Left ventricle myocardium inferior (tissue), 1 donor: Measurements from ENCODE around the gene ACBD6. TPM values are rescaled to one million over a fixed set of nuclear protein-coding genes. Genes with fewer than 3 reads are reported as not detected.

Experiments
- DNase-seq: peaks from one replicate; pipeline ENCODE4 v3.0.0-alpha.2; 2020
- H3K27ac ChIP-seq: fragments of 200-600 bp; replicated peaks from 2 replicates; pipeline ENCODE4 v1.8.0; 2021
- H3K27me3 ChIP-seq: fragments of 200-600 bp; 2 replicates; pipeline ENCODE4 v1.8.0; 2021; ENCODE audit warnings: low read depth
- H3K36me3 ChIP-seq: fragments of 200-600 bp; 2 replicates; pipeline ENCODE4 v1.8.0; 2021
- H3K4me1 ChIP-seq: fragments of 200-600 bp; 2 replicates; pipeline ENCODE4 v1.8.0; 2021
- H3K4me3 ChIP-seq: fragments of 200-600 bp; 2 replicates; pipeline ENCODE4 v1.8.0; 2021; ENCODE audit warnings: mild to moderate bottlenecking, moderate library complexity
- H3K9me3 ChIP-seq: fragments of 200-600 bp; replicated peaks from 2 replicates; pipeline ENCODE4 v1.8.0; 2021
- intact Hi-C: fragments of 100-400 bp; cut with micrococcal nuclease; formaldehyde crosslinking; loops from one replicate; pipeline ENCODE4 v1.11.0; 2022
- total RNA-seq: library from RNA; stranded (reverse); fragmentation: NEBNext Ultra II Directional; extraction: Animal tissue kit (Norgen Biotek cat#: 25700); gene quantifications from one replicate; pipeline ENCODE4 v1.2.1, GENCODE V29; 2021
- TF ChIP-seq, protein P1 (sequence below): fragments of 200-600 bp; IDR thresholded peaks from 2 replicates; pipeline ENCODE4 v1.8.0; 2021; ENCODE audit warnings: antibody characterized with exemption, mild to moderate bottlenecking, borderline replicate concordance
- donor health status: DM: no; HTN: yes; CAD: no; lungs with severe emphysema.

The ACBD6 gene
- total RNA-seq, 1 donor from 2014 or later = 18.2 TPM

- no peaks in the 10 kb centered on the region for H3K4me1 ChIP-seq
- TF ChIP-seq, protein P1, sequence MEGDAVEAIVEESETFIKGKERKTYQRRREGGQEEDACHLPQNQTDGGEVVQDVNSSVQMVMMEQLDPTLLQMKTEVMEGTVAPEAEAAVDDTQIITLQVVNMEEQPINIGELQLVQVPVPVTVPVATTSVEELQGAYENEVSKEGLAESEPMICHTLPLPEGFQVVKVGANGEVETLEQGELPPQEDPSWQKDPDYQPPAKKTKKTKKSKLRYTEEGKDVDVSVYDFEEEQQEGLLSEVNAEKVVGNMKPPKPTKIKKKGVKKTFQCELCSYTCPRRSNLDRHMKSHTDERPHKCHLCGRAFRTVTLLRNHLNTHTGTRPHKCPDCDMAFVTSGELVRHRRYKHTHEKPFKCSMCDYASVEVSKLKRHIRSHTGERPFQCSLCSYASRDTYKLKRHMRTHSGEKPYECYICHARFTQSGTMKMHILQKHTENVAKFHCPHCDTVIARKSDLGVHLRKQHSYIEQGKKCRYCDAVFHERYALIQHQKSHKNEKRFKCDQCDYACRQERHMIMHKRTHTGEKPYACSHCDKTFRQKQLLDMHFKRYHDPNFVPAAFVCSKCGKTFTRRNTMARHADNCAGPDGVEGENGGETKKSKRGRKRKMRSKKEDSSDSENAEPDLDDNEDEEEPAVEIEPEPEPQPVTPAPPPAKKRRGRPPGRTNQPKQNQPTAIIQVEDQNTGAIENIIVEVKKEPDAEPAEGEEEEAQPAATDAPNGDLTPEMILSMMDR = no peak
- H3K9me3 ChIP-seq = peaks cover 61% of the 10 kb centered on the region
- H3K4me3 ChIP-seq = no peak overlapping the region
- no peak overlapping the region for H3K27ac ChIP-seq
- intact Hi-C loops = no loop called here
- no peak for DNase-seq
- no peaks in the 10 kb centered on the region for H3K36me3 ChIP-seq
- no peaks in the 10 kb centered on the region for H3K27me3 ChIP-seq
These were observed 115.5 kb downstream of the ACBD6 start for GRCh38 chr1:180386745-180387367.

DNA sequence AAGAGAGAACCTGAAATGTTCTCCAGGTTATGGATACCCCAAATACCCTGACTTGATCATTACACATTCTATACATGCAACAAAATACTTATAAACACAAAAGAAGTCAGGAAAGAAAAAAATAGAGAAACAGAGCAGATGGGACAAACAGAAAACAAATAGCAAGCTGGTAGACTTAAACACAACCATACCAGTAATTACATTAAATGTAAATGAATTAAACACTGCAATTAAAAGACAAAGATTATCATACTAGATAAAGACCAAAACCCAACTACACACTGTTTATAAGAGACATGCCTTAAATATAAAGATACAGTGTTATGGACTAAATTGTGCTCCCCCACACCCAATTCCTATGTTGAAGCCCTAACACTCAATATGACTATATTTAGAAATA, 117.2 kb downstream of the ACBD6 start:
- Histone ChIP-seq H3K27ac (no peak overlapping the region), H3K9me3 (peaks cover 72% of the 10 kb centered on the region)
- intact Hi-C loops = no loop called here

DNA sequence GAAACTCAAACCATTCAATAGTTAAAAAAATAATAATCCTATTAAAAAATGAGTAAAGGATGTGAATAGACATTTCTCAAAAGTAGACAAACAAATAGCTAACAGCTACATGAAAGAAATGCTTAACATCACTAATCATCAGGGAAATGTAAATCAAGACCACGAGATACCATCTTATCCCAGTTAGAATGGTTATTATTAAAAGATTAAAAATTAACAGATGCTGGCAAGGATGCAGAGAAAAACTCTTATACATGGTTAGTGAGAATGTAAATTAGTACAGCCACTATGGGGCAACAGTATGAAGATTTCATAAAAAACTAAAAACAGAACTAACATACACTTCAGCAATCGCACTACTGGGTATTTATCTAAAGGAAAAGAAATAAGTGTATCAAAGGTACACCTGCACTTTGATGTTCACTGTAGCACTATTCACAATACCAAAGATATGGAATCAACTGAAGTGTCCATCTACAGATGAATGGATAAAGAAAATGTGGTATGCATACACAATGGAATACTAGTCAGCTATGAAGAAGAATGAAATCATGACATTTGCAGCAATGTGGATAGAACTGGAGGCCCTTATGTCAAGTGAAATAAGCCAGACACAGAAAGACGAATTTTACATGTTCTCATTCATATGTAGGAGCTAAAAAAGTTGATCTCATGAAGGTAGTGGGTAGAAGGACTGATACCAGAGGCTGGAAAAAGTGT, 117.9 kb downstream of the ACBD6 start:
- Histone ChIP-seq H3K36me3 (peaks cover 14% of the 10 kb centered on the region), H3K27ac (no peak overlapping the region), H3K4me3 (no peak overlapping the region), H3K4me1 (no peaks in the 10 kb centered on the region), H3K9me3 (peaks cover 79% of the 10 kb centered on the region), H3K27me3 (no peaks in the 10 kb centered on the region)
- TF ChIP-seq, protein P1 = no peak
- DNase-seq = no peak
- intact Hi-C loops = no loop called here

More for the DNA sequence above, 117.2 kb downstream of the ACBD6 start:
- Histone ChIP-seq H3K4me1 (no peaks in the 10 kb centered on the region), H3K36me3 (peaks cover 8% of the 10 kb centered on the region), H3K4me3 (no peak overlapping the region), H3K27me3 (no peaks in the 10 kb centered on the region)
- TF ChIP-seq, protein P1 = no peak
- no peak for DNase-seq

GRCh38 chr1:180382326-180383115, 119.9 kb downstream of the ACBD6 start:
- intact Hi-C loops = no loop called here
- TF ChIP-seq, protein P1 = no peak
- DNase-seq = no peak
- Histone ChIP-seq H3K4me3 (no peak overlapping the region), H3K27ac (no peak overlapping the region), H3K36me3 (peaks cover 14% of the 10 kb centered on the region), H3K4me1 (no peaks in the 10 kb centered on the region), H3K9me3 (peaks cover 84% of the 10 kb centered on the region), H3K27me3 (no peaks in the 10 kb centered on the region)

DNA sequence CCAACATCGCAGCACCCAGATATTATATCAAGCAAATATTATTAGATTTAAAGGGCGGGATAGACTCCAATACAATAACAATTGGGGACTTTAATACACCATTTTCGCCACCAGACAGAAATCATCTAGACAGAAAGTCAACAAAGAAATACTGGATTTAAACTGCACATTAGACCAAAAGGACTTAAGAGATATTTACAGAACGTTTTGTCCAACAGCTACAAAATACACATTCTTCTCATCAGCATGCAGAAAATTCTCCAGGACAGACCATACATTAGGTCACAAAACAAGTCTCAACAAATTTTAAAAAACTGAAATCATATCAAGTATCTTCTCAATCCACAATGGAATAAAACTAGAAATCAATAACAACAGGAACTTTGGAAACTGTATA, 121.2 kb downstream of the ACBD6 start:
- TF ChIP-seq, protein P1 = no peak
- DNase-seq = no peak
- Histone ChIP-seq H3K27ac (no peak overlapping the region), H3K36me3 (peaks cover 14% of the 10 kb centered on the region), H3K4me3 (no peak overlapping the region), H3K27me3 (no peaks in the 10 kb centered on the region), H3K4me1 (no peaks in the 10 kb centered on the region), H3K9me3 (peaks cover 83% of the 10 kb centered on the region)
- intact Hi-C loops = no loop called here
